ENCODE results near the gene SMC1B. TPM values are rescaled to one million over a fixed set of nuclear protein-coding genes. Genes with fewer than 3 reads are reported as not detected.

SMC1B gene
- total and polyA plus RNA-seq, 9 of the 15 experiments (the other 6 are each of a cell fraction or from before 2014, with no cell fraction given) = 0.03 TPM; not detected in 8

DNA sequence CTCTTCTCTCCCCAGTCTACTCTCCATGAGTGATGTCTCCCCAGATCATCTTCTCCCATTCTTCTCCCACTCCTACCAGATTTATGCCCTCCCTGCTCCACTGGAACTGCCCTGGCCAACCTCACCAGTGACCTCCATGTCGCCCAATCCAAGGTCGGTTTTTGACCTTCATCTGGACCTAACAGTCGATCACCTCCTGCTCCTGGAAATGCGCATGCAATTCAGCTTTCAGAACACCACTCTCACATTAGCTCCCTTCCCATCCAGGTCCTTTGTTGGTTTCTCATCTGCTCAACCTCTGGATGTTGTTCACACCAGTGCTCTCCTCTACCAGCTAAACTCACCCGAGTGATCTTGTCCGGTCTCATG is 5.4 kb upstream of the SMC1B start (continued):
- TF ChIP-seq, protein P1, sequence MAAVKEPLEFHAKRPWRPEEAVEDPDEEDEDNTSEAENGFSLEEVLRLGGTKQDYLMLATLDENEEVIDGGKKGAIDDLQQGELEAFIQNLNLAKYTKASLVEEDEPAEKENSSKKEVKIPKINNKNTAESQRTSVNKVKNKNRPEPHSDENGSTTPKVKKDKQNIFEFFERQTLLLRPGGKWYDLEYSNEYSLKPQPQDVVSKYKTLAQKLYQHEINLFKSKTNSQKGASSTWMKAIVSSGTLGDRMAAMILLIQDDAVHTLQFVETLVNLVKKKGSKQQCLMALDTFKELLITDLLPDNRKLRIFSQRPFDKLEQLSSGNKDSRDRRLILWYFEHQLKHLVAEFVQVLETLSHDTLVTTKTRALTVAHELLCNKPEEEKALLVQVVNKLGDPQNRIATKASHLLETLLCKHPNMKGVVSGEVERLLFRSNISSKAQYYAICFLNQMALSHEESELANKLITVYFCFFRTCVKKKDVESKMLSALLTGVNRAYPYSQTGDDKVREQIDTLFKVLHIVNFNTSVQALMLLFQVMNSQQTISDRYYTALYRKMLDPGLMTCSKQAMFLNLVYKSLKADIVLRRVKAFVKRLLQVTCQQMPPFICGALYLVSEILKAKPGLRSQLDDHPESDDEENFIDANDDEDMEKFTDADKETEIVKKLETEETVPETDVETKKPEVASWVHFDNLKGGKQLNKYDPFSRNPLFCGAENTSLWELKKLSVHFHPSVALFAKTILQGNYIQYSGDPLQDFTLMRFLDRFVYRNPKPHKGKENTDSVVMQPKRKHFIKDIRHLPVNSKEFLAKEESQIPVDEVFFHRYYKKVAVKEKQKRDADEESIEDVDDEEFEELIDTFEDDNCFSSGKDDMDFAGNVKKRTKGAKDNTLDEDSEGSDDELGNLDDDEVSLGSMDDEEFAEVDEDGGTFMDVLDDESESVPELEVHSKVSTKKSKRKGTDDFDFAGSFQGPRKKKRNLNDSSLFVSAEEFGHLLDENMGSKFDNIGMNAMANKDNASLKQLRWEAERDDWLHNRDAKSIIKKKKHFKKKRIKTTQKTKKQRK (IDR thresholded peaks at IDR 0.05; ENCODE audit: borderline replicate concordance, low read depth, low read length) = no peak
- TF ChIP-seq RUNX1 (IDR thresholded peaks at IDR 0.05; ENCODE audit: low read depth) (no peak), PTBP1 (IDR thresholded peaks at IDR 0.05; ENCODE audit: low read depth, low read length) (no peak), CHD1 (IDR thresholded peaks at IDR 0.05; ENCODE audit: low read length) (no peak)

DNA sequence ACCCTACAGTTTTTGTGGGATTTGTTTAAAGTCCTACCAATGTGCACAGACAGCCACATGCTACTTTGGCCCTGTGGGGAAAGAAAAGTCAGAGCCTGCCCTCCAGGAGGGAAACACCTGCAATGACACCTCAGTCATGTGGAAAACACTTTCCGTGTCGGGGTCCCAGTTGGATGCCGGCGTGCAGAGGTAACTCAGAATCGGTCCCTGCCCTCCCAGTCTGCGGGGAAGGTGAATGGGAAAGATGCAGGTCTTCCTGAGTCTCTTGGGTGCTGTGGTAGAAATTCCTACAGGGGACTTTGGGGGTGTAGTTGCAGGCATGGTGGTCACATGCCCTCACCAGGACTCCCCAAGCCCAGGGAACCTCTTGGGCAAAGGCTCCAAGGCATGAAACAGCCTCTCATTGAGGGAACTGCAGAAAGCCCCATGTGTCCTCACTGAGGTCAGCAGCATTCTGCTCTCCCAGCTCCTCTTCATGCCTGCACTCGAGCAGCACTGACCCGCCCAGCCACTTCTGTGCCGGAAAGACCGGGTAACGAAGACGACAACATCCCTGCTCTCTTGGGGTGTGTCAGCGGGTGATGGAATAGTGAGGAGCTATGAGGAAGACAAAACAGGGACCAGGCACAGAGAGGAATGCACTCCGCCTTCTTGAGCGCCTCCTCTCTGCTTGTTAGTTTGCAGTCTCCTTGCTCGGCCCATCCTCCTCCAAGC is 4.8 kb upstream of the SMC1B start:
- BruUV-seq (replicated peaks) = no TSS peak
- Histone ChIP-seq H3K4me1 (replicated peaks in 1 of 2; ENCODE audit: control insufficient read depth in 2 of 2, insufficient read depth in 2 of 2, low read length in 2 of 2) (no peaks in the 10 kb centered on the region; a peak in 1 of 5 replicates), H3K27me3 (ENCODE audit: control insufficient read depth in 2 of 2, insufficient read depth in 2 of 2, low read length in 2 of 2) (peaks cover 3 to 28% of the 10 kb centered on the region in 2 experiments; a peak in 3 of 5 replicates), H3K9ac (ENCODE audit: insufficient read depth in 1 of 2, low read depth in 2 of 2, low read length in 2 of 2) (no peak overlapping the region), H3K9me1 (ENCODE audit: control insufficient read depth, insufficient read depth, low read length) (no peaks in the 10 kb centered on the region), H3K79me2 (ENCODE audit: control insufficient read depth, insufficient read depth, low read length) (no peaks in the 10 kb centered on the region), H2AFZ (ENCODE audit: low read depth, low read length) (no peak overlapping the region), H3K36me3 (ENCODE audit: control insufficient read depth, insufficient read depth, low read length) (no peaks in the 10 kb centered on the region), H3K27ac (ENCODE audit: extremely low read depth, low read depth, low read length) (no peak overlapping the region), H3K4me2 (ENCODE audit: insufficient read depth, low read length) (no peak overlapping the region), H3K9me3 (replicated peaks; ENCODE audit: control insufficient read depth, insufficient read depth, low read depth, low read length) (no peaks in the 10 kb centered on the region), H4K20me1 (replicated peaks; ENCODE audit: control insufficient read depth, insufficient read depth, low read length) (no peaks in the 10 kb centered on the region), H3K4me3 (no peak overlapping the region)
- in situ Hi-C loops (cut with MboI) = no loop called here
- ChIA-PET CTCF (ENCODE audit: low intra/inter-chr PET ratio) (no interaction called here), POLR2A (no interaction called here)
- no peak for ATAC-seq
- FAIRE-seq = no peak
- DNase-seq (ENCODE audit: extremely low read depth in 1 of 4, low spot score in 3 of 4) = no peak
- intact Hi-C loops (cut with micrococcal nuclease) = no loop called here
- WGBS (ENCODE audit: insufficient coverage, low coverage, missing lambda C conversion rate) = 1% methylated on average over 10 of the region's 16 CpGs
- TF ChIP-seq BHLHE40 (IDR thresholded peaks at IDR 0.05; ENCODE audit: low read length) (no peak), IRF2 (CRISPR knock-in tag; IDR thresholded peaks at IDR 0.05) (no peak), SIN3B (IDR thresholded peaks at IDR 0.05; ENCODE audit: low read depth) (no peak), CBFA2T2 (conservative IDR thresholded peaks at IDR 0.05) (no peak), TAL1 (IDR thresholded peaks at IDR 0.05) (no peak), HMGN3 (IDR thresholded peaks at IDR 0.05; ENCODE audit: borderline replicate concordance, extremely low read depth, insufficient read length, low read depth, low read length) (no peak), PRMT5 (CRISPR knock-in tag; IDR thresholded peaks at IDR 0.05) (no peak), TCF3 (CRISPR knock-in tag; IDR thresholded peaks at IDR 0.05) (no peak)
- TF ChIP-seq, protein P2, sequence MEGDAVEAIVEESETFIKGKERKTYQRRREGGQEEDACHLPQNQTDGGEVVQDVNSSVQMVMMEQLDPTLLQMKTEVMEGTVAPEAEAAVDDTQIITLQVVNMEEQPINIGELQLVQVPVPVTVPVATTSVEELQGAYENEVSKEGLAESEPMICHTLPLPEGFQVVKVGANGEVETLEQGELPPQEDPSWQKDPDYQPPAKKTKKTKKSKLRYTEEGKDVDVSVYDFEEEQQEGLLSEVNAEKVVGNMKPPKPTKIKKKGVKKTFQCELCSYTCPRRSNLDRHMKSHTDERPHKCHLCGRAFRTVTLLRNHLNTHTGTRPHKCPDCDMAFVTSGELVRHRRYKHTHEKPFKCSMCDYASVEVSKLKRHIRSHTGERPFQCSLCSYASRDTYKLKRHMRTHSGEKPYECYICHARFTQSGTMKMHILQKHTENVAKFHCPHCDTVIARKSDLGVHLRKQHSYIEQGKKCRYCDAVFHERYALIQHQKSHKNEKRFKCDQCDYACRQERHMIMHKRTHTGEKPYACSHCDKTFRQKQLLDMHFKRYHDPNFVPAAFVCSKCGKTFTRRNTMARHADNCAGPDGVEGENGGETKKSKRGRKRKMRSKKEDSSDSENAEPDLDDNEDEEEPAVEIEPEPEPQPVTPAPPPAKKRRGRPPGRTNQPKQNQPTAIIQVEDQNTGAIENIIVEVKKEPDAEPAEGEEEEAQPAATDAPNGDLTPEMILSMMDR (IDR thresholded peaks at IDR 0.05 in 2 of 3, conservative IDR thresholded peaks at IDR 0.05 in 1 of 3; ENCODE audit: insufficient read depth in 2 of 3, low read depth in 1 of 3, low read length in 3 of 3) = no peak
- TF ChIP-seq, protein P3, sequence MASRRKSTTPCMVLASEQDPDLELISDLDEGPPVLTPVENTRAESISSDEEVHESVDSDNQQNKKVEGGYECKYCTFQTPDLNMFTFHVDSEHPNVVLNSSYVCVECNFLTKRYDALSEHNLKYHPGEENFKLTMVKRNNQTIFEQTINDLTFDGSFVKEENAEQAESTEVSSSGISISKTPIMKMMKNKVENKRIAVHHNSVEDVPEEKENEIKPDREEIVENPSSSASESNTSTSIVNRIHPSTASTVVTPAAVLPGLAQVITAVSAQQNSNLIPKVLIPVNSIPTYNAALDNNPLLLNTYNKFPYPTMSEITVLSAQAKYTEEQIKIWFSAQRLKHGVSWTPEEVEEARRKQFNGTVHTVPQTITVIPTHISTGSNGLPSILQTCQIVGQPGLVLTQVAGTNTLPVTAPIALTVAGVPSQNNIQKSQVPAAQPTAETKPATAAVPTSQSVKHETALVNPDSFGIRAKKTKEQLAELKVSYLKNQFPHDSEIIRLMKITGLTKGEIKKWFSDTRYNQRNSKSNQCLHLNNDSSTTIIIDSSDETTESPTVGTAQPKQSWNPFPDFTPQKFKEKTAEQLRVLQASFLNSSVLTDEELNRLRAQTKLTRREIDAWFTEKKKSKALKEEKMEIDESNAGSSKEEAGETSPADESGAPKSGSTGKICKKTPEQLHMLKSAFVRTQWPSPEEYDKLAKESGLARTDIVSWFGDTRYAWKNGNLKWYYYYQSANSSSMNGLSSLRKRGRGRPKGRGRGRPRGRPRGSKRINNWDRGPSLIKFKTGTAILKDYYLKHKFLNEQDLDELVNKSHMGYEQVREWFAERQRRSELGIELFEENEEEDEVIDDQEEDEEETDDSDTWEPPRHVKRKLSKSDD (conservative IDR thresholded peaks at IDR 0.05; ENCODE audit: low read length) = no peak

Data from K562 (cell line).